Stimulated activated CD8-positive, alpha-beta memory T cell treated with anti-CD3 and anti-CD28 coated beads, Interleukin-15, amount 100 ng/mL, for 24 hours (primary cell): ENCODE results near the gene APRT.

ENCODE experiments used
- DNase-seq: peaks from one replicate; pipeline ENCODE4 v3.0.0-alpha.2; 2020; ENCODE audit warnings: low read depth

Gene APRT

GRCh38 chr16:88771294-88771772, 40.4 kb downstream of the APRT start:
- no peak for DNase-seq

GRCh38 chr16:88770461-88771293, 41.1 kb downstream of the APRT start:
- DNase-seq = no peak

GRCh38 chr16:88769617-88770460, 41.9 kb downstream of the APRT start:
- no peak for DNase-seq

- DNase-seq = no peak
These were observed 43.5 kb downstream of the APRT start for GRCh38 chr16:88768071-88768783.

GRCh38 chr16:88767546-88768070, 44.1 kb downstream of the APRT start:
- no peak for DNase-seq

GRCh38 chr16:88766975-88767374, 44.8 kb downstream of the APRT start:
- no peak for DNase-seq

- no peak for DNase-seq
These were observed 46.8 kb downstream of the APRT start for GRCh38 chr16:88764913-88765349.

GRCh38 chr16:88764080-88764479, 47.6 kb downstream of the APRT start:
- DNase-seq = no peak

- DNase-seq = no peak
These were observed 48.1 kb downstream of the APRT start for GRCh38 chr16:88763502-88764053.

- DNase-seq = no peak
These were observed 48.8 kb downstream of the APRT start for GRCh38 chr16:88762941-88763340.

- DNase-seq = no peak
These were observed 49.4 kb downstream of the APRT start for GRCh38 chr16:88762258-88762870.

GRCh38 chr16:88761830-88762229, 49.9 kb downstream of the APRT start:
- DNase-seq = no peak

GRCh38 chr16:88761143-88761534, 50.6 kb downstream of the APRT start:
- no peak for DNase-seq

- DNase-seq = no peak
These were observed 51.1 kb downstream of the APRT start for GRCh38 chr16:88760424-88761142.

- DNase-seq = no peak
These were observed 51.8 kb downstream of the APRT start for GRCh38 chr16:88759976-88760350.
